Endothelial cell of umbilical vein (primary cell): ENCODE measurements around the gene LZTS2. TPM values are rescaled to one million over a fixed set of nuclear protein-coding genes. Genes with fewer than 3 reads are reported as not detected.

Source experiments
- BruUV-seq: library from RNA; stranded (reverse); fragments of 400-500 nt; replicated peaks from 2 replicates; lab custom pipeline; 2021; lab: Mats Ljungman, UMichigan
- CTCF ChIA-PET: fragments of 300-600, 350-600 bp; sonication (Branson Sonifier 250); formaldehyde crosslinking; loops from one replicate; lab custom pipeline; 2021; ENCODE audit warnings: antibody characterized with exemption, inconsistent platforms; lab: Charles Lee
- POLR2A ChIA-PET: fragments of 300-600, 350-600 bp; sonication (Branson Sonifier 250); formaldehyde crosslinking; loops from one replicate; lab custom pipeline; 2021; ENCODE audit warnings: antibody characterized with exemption, inconsistent platforms; lab: Charles Lee
- DNase-seq: peaks from one replicate; pipeline ENCODE4 v3.0.0-alpha.2; 2011; ENCODE audit warnings: low read depth, low spot score
- FAIRE-seq: peaks from 2 replicates; lab custom pipeline; 2011; peaks lifted over from hg19 to GRCh38; lab: Jason Lieb, UNC
- H2AFZ ChIP-seq: 2 replicates; pipeline ENCODE4 v1.6.0; 2012; ENCODE audit warnings: low read depth, low read length, control low read depth, inconsistent platforms
- H3K27ac ChIP-seq: 2 replicates; pipeline ENCODE4 v1.5.1; 2011; ENCODE audit warnings: low read depth, mild to moderate bottlenecking, control low read depth, low read length, moderate library complexity; ENCODE audit not compliant: insufficient read depth
- H3K27me3 ChIP-seq, 2 experiments: 2 replicates each; pipeline versions ENCODE4 v1.6.0 to v1.6.1; 2011; ENCODE audit warnings: low read length in 2 of 2, mixed read lengths in 1 of 2; ENCODE audit not compliant: control insufficient read depth in 2 of 2, insufficient read depth in 2 of 2
- H3K36me3 ChIP-seq, 2 experiments: 2 replicates in 1 of 2; 3 replicates in 1 of 2; pipeline ENCODE4 v1.5.1; 2011; ENCODE audit warnings: low read length in 2 of 2, mild to moderate bottlenecking in 1 of 2, moderate library complexity in 1 of 2; ENCODE audit not compliant: control insufficient read depth in 2 of 2, insufficient read depth in 2 of 2; ENCODE audit errors: extremely low read depth in 1 of 2
- H3K4me1 ChIP-seq: 3 replicates; pipeline ENCODE4 v1.5.1; 2011; ENCODE audit warnings: mild to moderate bottlenecking, low read length; ENCODE audit not compliant: control insufficient read depth, insufficient read depth; ENCODE audit errors: extremely low read depth
- H3K4me2 ChIP-seq: 2 replicates; pipeline ENCODE4 v1.6.1; 2011; ENCODE audit warnings: low read length, control low read depth, mixed read lengths; ENCODE audit not compliant: insufficient read depth
- H3K4me3 ChIP-seq, 3 experiments: fragments of 200-600 bp in 1 of 3; sonication (generic), shearing (Covaris generic) in 1 of 3; replicated peaks in 1 of 3; 2 replicates each; pipeline ENCODE4 v1.5.1; 2011 to 2016; ENCODE audit warnings: control low read depth in 3 of 3, low read length in 3 of 3, mild to moderate bottlenecking in 2 of 3, inconsistent platforms in 1 of 3, low read depth in 1 of 3, moderate library complexity in 1 of 3; ENCODE audit not compliant: insufficient read depth in 1 of 3
- H3K79me2 ChIP-seq: 2 replicates; pipeline ENCODE4 v1.6.0; 2012; ENCODE audit warnings: low read length, inconsistent platforms; ENCODE audit not compliant: control insufficient read depth, insufficient read depth
- H3K9ac ChIP-seq: replicated peaks from 2 replicates; pipeline ENCODE3; 2011; ENCODE audit warnings: low read length, control low read depth; ENCODE audit not compliant: insufficient read depth; ENCODE audit errors: extremely low read depth
- H3K9me1 ChIP-seq: replicated peaks from 3 replicates; pipeline ENCODE4 v1.6.0; 2011; ENCODE audit warnings: mild to moderate bottlenecking, low read length; ENCODE audit not compliant: control insufficient read depth, insufficient read depth; ENCODE audit errors: extremely low read depth
- H3K9me3 ChIP-seq: replicated peaks from 2 replicates; pipeline ENCODE4 v1.5.1; 2012; ENCODE audit warnings: low read length, inconsistent platforms; ENCODE audit not compliant: control insufficient read depth, insufficient read depth
- H4K20me1 ChIP-seq: replicated peaks from 2 replicates; pipeline ENCODE3; 2011; ENCODE audit warnings: mild to moderate bottlenecking, low read length; ENCODE audit not compliant: control insufficient read depth, insufficient read depth; ENCODE audit errors: extremely low read depth
- CTCF ChIP-seq, 2 donors: IDR thresholded peaks; 1 replicate in 1 of 2; 2 replicates in 1 of 2; pipeline ENCODE4 v1.5.1; 2011; ENCODE audit warnings: low read length in 2 of 2, mild to moderate bottlenecking in 2 of 2, moderate library complexity in 2 of 2, control low read depth in 1 of 2, inconsistent platforms in 1 of 2, low read depth in 1 of 2; ENCODE audit not compliant: insufficient read depth in 1 of 2; ENCODE audit errors: extremely low read depth in 1 of 2
- EZH2 ChIP-seq: IDR thresholded peaks from 2 replicates; pipeline ENCODE4 v1.6.1; 2012; ENCODE audit warnings: borderline replicate concordance, low read depth, mild to moderate bottlenecking, moderate library complexity, low read length, inconsistent platforms; ENCODE audit not compliant: severe bottlenecking
- FOS ChIP-seq: IDR thresholded peaks from 2 replicates; pipeline ENCODE4 v1.6.1; 2011; ENCODE audit warnings: mild to moderate bottlenecking, low read length, moderate library complexity, borderline replicate concordance; ENCODE audit not compliant: insufficient read depth
- GATA2 ChIP-seq: IDR thresholded peaks from 2 replicates; pipeline ENCODE4 v1.7.0; 2011; ENCODE audit warnings: low read depth, mild to moderate bottlenecking, moderate library complexity, mixed read lengths, low read length; ENCODE audit not compliant: insufficient read length, insufficient read depth
- JUN ChIP-seq: IDR thresholded peaks from 2 replicates; pipeline ENCODE4 v1.6.1; 2011; ENCODE audit warnings: borderline replicate concordance, low read depth; ENCODE audit not compliant: insufficient read length, insufficient read depth
- MAX ChIP-seq: IDR thresholded peaks from 2 replicates; pipeline ENCODE4 v1.6.1; 2011; ENCODE audit not compliant: insufficient read depth, insufficient read length
- MYC ChIP-seq: IDR thresholded peaks from one replicate; pipeline ENCODE4 v1.6.1; 2011; ENCODE audit warnings: mild to moderate bottlenecking, low read depth, low read length
- POLR2A ChIP-seq: IDR thresholded peaks from 2 replicates; pipeline ENCODE4 v1.6.1; 2012; ENCODE audit warnings: low read depth, mild to moderate bottlenecking, control low read depth, low read length
- POLR2AphosphoS5 ChIP-seq: IDR thresholded peaks from 2 replicates; pipeline ENCODE4 v1.6.1; 2012; ENCODE audit warnings: low read depth, mild to moderate bottlenecking, control low read depth, low read length, moderate library complexity; ENCODE audit not compliant: insufficient read depth
- dilution Hi-C: fragments of 300-500 bp; cut with MboI; formaldehyde crosslinking; loops from one replicate; pipeline ENCODE4 v1.15.0; 2019; ENCODE audit warnings: low sequenced_read_pairs; ENCODE audit not compliant: extremely low pct_ligation_motif_present
- intact Hi-C: fragments of 100-400 bp; cut with micrococcal nuclease; formaldehyde crosslinking; loops from one replicate; pipeline ENCODE4 v1.10.0; 2022
- polyA plus RNA-seq, 4 experiments: library from polyadenylated mRNA; depleted of rRNA in 3 of 4; stranded (reverse) in 3 of 4; unstranded in 1 of 4; fragments of >200 nt; gene quantifications; 2 replicates each; pipeline versions ENCODE4 v1.2.1 to v1.2.3, GENCODE V29; 2011 to 2012; ENCODE audit warnings: missing spikeins in 1 of 4
- total RNA-seq: library from RNA; stranded (reverse); gene quantifications from 2 replicates; pipeline ENCODE4 v1.2.3, GENCODE V29; 2021

Gene LZTS2
- total and polyA plus RNA-seq, 2 donors (not counting 3 experiments of a cell fraction or from before 2014, with no cell fraction given) = 70.8 to 79.5 TPM

- H3K9me1 ChIP-seq = no peaks in the 10 kb centered on the region
- ChIA-PET CTCF (no interaction called here), POLR2A (no interaction called here)
- no peaks in the 10 kb centered on the region for H3K79me2 ChIP-seq
- no peak overlapping the region for H3K9ac ChIP-seq
- BruUV-seq = no TSS peak
- no peak for DNase-seq
- H3K4me3 ChIP-seq = no peak overlapping the region
- H4K20me1 ChIP-seq = no peaks in the 10 kb centered on the region
- no peaks in the 10 kb centered on the region for H3K9me3 ChIP-seq
- no peak for FAIRE-seq
- no peak for TF ChIP-seq MAX
- TF ChIP-seq MYC = no peak
- no peak for TF ChIP-seq GATA2
- no peak for TF ChIP-seq FOS
- TF ChIP-seq EZH2 = no peak
- TF ChIP-seq POLR2A = no peak
- TF ChIP-seq POLR2AphosphoS5 = no peak
- TF ChIP-seq CTCF (IDR thresholded peaks at IDR 0.05; ENCODE audit: extremely low read depth in 1 of 2, insufficient read depth in 1 of 2, low read depth in 1 of 2, low read length in 2 of 2) = no peak
- no peak for TF ChIP-seq JUN
- dilution Hi-C loops = no loop called here
- H3K27me3 ChIP-seq = no peaks in the 10 kb centered on the region
- no peak overlapping the region for H2AFZ ChIP-seq
- H3K4me1 ChIP-seq = no peaks in the 10 kb centered on the region
- H3K36me3 ChIP-seq = peaks cover 0 to 13% of the 10 kb centered on the region in 2 experiments
- no peak overlapping the region for H3K27ac ChIP-seq
- H3K4me2 ChIP-seq = no peak overlapping the region
- intact Hi-C loops = no loop called here
Observed at GRCh38 chr10:100979791-100980272, 19.8 kb upstream of the LZTS2 start.
